Measurements from ENCODE around the gene PAGR1.
"Not testable (repeated sequence)": the region's sequence is repeated elsewhere in the genome, so short reads cannot be mapped to it uniquely, and the experiment has no call there.

PAGR1 gene

DNA sequence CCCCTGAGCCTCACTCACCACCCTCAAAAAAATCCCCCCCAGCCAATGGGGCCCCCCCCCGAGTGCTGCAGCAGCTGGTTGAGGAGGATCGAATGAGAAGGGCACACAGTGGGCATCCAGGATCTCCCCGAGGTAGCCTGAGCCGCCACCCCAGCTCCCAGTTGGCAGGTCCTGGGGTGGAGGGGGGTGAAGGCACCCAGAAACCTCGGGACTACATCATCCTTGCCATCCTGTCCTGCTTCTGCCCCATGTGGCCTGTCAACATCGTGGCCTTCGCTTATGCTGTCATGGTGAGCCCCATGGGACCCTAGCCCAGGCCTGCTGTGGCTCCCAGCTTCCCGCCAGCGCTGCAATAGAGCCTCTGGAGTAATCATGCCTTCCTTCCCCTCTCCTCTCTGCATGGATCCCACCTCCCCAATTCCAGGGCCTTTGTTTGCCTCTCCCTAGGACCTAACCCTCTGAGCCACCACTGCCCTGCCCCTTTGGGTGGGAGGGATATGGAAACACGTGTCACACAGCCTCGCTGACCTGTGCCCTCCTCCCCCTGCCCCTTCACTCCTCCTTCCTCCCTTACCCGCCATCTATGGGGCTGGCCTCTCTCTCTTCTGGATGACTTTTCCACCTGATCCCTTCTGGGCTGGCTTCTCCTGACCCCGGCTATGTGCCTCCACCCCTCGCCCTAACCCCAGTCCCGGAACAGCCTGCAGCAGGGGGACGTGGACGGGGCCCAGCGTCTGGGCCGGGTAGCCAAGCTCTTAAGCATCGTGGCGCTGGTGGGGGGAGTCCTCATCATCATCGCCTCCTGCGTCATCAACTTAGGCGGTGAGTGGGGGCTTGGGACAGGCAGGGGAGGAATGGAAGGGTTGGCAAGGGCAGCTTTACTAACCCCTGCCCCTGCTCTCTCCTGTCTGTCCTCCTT, 2.0 kb upstream of the PAGR1 start:
- no peak for DNase-seq

GRCh38 chr16:29814592-29814991, 1.4 kb upstream of the PAGR1 start:
- DNase-seq, result no peak

- DNase-seq, result no peak
Observed at GRCh38 chr16:29815032-29815721, 775 bp upstream of the PAGR1 start.

DNA sequence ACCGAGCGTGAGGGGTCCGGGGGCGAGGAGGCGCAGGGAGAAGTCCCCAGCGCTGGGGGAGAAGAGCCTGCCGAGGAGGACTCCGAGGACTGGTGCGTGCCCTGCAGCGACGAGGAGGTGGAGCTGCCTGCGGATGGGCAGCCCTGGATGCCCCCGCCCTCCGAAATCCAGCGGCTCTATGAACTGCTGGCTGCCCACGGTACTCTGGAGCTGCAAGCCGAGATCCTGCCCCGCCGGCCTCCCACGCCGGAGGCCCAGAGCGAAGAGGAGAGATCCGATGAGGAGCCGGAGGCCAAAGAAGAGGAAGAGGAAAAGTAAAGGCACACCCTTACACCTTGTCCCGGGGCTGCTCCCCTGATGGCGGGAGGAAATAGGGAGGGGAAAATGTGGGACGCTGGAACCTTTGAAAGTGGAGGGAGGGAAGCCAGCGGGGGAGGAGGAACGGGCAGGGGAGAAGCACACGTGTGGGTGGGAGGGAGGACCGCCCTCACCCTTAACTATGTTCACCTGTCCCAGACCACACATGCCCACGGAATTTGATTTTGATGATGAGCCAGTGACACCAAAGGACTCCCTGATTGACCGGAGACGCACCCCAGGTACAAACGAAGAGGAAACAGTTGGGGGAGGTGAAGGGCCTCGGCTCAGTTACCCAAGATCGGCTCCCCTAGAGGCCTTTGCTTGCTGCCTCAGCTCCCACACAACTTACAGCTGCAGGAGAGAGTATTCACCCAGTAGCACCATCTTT, 916 bp downstream of the PAGR1 start:
- peak; percentile 33 for DNase-seq

GRCh38 chr16:29818082-29818481, 2.1 kb downstream of the PAGR1 start:
- DNase-seq, result no peak

DNA sequence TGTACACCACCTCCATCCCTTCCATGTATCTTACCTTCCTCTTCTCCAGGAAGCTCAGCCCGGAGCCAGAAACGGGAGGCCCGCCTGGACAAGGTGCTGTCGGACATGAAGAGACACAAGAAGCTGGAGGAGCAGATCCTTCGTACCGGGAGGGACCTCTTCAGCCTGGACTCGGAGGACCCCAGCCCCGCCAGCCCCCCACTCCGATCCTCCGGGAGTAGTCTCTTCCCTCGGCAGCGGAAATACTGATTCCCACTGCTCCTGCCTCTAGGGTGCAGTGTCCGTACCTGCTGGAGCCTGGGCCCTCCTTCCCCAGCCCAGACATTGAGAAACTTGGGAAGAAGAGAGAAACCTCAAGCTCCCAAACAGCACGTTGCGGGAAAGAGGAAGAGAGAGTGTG, 3.6 kb downstream of the PAGR1 start:
- DNase-seq, result no peak

GRCh38 chr16:29820271-29820701, 4.3 kb downstream of the PAGR1 start, which contains the start of gene MVP:
MVP (plus strand) TSS chr16:29820462; CDS start chr16:29830550, 10,088 bp downstream.
- DNase-seq, result peak; percentile 54

DNA sequence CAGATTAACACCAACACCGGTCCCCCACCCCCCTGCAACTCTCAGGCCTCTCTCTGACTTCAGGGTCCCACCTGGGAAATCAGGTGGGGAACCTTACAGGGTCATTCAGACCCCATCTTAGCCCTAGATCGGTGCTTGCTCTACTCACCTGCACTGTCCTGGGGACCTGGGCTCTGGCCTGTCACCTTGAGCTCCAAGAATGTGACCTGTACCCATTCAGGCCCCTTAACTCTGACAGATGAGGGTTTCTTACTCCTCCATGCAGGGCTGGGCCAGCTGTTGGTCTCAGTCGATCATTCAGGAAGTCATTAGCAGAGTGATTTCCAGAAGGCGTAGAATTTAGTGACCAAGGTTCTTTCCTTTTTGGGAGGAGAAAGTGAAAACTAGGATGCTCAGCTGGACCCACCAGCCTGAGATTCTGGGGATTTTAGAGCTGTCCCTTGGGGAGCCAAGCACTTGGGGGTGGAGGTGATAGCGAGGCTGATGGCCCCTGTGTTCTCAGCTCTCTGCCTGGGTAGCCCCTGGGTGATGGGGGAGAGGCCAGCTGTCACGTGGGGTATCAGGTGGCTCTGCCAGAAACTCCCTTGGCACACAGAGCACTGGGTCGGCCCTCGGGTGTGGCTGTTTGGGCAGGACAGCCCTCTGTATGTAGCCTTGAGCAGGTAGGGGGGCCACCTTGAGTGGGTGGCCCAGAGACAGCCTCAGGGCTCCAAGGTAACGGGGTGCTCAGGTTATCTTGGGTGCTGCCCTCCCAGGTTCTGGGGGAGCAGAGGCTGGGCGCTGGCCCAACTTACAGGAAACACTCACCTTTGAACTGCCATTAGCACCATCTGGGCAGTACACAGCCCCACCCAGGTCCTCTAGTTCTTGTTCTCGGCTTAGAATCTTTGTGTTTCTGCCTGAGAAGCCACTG, 5.0 kb downstream of the PAGR1 start:
- DNase-seq, result peak; percentile 73

DNA sequence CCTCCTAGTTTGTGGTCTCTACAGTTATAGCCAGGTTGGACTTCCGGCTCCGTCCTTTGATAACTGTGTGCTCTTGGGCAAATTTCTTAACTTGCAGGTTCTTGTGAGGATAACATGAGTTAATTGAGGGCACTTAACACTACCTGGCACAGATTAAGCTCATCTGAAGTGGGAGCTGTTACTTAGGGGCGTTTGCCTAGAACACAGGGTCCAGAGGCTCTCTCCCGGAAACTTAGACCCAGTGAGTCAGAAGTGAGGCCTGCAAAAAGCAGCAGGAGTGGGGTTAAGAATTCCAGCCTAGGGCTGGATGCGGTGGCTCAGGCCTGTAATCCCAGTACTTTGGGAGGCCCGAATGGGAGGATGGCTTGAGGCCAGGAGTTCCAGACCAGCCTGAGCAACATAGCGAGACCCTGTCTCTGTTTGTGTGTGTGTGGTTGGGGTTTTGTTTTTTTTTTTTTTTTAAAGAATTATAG, 5.7 kb downstream of the PAGR1 start:
- DNase-seq, result no peak

DNA sequence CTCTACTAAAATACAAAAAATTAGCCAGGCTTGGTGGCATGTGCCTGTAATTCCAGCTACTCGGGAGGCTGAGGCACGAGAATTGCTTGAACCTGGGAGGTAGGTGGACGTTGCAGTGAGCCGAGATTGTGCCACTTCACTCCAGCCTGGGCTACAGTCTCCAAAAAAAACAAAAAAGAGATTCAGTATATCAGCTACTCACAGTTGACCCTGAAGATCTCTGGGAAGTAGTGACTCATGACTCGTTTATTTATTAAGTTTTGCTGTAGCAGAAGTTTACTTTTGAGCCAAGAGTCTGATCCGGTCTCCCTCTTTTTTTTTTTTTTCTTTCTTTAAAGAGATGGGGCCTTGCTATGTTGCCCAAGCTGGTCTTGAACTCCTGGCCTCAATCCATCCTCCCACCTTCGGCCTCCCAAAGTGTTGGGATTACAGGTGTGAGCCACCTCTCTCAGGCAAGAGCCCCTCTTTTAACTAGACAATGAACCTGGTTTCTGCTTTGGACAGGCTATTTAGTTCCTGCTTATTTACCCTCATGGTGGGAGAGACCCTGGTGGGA, 8.7 kb downstream of the PAGR1 start:
- no peak for DNase-seq

DNA sequence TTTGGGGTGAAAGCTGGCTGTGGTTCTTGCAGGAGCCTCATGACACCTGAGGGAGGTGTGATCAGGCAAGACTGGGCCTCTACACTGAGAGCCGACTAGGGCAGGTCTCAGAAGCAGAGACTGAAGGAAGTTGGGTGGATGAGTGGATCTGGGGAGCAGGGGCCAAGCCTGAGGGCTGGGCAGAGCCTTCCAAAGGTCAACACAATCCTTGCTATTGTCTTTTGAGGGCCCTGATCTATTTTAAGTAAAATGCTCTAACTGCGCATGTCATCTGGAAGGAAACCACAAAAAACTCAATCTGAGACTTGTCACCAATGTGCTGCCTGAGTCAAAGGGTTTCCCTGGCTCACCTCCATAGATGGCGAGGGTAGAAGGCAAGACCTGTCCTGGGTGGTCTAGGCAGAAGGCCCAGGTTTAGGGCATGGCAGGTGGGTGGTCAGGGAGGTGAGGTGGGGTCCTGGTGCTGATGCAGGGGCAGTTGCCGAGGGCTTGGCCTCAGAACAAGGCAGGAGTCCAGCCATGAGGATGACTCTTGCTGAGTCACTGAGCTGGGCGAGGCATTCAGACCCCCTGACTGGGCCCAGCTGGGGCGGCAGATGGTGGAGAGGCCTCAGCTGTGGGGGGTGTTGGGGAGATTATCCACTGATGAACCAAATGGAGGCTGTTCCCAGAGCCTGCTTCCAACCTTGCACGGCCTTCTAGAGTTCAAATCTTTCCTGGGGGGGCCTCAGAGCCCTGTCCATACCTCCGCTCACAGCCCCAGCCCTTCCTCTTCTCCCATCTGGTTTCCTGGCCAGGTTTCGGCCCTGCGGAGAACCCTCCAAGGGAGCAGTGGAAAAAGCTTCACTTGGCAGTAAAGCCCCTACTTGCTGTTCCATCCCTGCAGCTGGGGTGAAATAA, 9.4 kb downstream of the PAGR1 start:
- DNase-seq, result peak; percentile 58

DNA sequence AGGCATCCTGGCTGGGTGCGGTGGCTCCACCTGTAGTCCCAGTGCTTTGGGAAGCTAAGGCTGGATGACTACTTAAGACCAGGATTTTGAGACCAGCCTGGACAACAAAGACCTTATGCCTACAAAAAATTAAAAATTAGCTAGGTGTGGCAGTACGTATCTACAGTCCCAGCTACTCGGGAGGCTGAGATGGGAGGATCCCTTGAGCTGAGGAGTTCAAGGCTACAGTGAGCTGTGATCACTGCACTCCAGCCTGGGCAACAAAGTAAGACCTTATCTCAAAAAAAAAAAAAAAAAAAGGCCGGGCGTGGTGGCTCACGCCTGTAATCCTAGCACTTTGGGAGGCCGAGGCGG, 10.4 kb downstream of the PAGR1 start:
- DNase-seq, result no peak

GRCh38 chr16:29830774-29831173, 14.8 kb downstream of the PAGR1 start:
- no peak for DNase-seq

GRCh38 chr16:29831490-29831889, 15.5 kb downstream of the PAGR1 start:
- DNase-seq, result no peak

DNA sequence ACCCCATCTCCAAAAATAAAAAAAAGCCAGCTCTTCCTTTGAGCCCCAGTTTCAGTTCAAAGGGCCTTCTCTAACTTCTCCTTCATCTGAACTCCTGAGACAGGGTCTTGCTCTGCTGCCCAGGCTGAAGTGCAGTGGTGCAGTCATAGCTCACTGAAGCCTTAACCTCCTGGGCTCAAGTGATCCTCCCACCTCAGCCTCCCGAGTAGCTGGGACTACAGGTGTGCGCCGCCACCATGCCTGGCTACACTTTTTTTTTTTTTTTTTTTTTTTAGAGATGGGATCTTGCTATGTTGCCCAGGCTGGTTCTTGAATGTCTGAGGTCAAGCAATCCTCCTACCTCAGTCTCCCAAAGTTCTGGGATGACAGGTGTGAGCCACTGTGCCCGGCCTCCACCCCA, 17.3 kb downstream of the PAGR1 start:
- DNase-seq, result not testable (repeated sequence)

DNA sequence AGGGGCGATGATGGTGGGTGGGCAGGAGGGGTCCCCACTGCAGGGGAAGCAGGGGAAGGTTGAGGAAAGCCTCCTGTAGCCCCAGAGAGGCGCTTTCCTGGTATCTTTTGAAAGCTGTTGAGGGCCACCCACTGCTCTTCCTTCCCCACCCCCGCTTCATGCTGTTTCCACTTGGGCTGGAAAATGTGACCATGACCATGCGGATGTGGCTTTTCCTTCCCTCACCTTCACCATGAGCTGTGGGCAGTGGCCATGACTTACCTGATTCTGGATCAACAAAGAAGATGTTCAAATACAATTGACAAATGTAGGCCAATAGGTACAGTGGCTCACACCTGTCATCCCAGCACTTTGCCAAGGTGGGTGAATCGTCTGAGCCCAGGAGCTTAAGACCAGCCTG, 18.1 kb downstream of the PAGR1 start:
- DNase-seq, result no peak

- DNase-seq, result no peak
Observed at GRCh38 chr16:29835926-29836325, 20.0 kb downstream of the PAGR1 start.

DNA sequence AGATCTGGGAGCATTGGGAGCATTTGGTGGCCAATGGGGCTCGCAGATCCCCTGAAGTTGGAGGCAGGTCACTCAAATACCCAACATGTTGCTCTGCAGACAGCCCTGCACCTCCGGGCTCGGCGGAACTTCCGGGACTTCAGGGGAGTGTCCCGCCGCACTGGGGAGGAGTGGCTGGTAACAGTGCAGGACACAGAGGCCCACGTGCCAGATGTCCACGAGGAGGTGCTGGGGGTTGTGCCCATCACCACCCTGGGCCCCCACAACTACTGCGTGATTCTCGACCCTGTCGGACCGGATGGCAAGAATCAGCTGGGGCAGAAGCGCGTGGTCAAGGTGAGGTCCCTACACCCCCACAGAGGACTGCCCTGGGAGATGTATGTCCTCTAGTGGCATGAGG, 20.7 kb downstream of the PAGR1 start:
- no peak for DNase-seq

GRCh38 chr16:29837841-29838240, 21.9 kb downstream of the PAGR1 start:
- DNase-seq, result no peak

- DNase-seq, result no peak
Observed at GRCh38 chr16:29839822-29840221, 23.9 kb downstream of the PAGR1 start.

DNA sequence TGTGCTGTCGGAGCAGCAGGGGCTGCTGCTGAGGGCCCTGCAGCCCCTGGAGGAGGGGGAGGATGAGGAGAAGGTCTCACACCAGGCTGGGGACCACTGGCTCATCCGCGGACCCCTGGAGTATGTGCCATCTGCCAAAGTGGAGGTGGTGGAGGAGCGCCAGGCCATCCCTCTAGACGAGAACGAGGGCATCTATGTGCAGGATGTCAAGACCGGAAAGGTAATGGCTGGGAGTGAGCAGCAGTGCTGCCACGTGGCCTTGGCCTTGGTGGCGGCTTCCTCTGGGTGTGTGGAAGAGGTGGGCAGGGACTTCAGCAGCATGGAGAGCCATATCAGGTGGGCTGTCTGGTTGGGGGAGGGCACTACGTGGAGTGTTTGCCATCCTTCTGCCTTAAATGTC, 24.3 kb downstream of the PAGR1 start:
- no peak for DNase-seq

All from CD4-positive, alpha-beta T cell treated with Interleukin-4 for 4 hours (primary cell).